C4-2B (cell line): ENCODE results near the gene ZNG1A.
"Not testable (repeated sequence)": the region's sequence is repeated elsewhere in the genome, so short reads cannot be mapped to it uniquely, and the experiment has no call there.

Experiments used
- H3K27ac ChIP-seq: fragments of 450-650 bp; 2 replicates; pipeline ENCODE4 v1.5.1; 2017
- CTCF ChIP-seq: fragments of 450-650 bp; conservative IDR thresholded peaks from 2 replicates; pipeline ENCODE4 v1.5.1; 2017; ENCODE audit warnings: mild to moderate bottlenecking
- ZFX ChIP-seq: fragments of 450-650 bp; IDR thresholded peaks from 2 replicates; pipeline ENCODE4 v1.6.1; 2017

ZNG1A gene

DNA sequence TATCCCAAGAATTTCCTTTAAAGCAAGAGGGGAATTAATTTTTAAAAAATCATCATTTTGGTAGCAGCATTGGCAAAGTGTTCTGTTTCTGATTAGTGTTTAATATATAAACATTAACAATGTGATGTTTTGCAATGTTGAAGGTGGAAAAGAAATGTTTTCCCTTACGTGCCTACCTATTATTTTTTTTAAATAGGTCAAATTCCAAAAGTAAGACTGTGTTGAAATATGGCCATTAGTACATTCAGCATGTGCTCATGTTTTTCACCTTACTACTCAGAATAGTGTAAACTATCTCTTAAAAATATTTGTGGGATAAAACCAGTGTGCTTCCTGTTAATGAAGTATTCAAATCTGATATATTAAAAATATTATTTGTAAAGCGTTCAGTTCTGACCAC is 39.1 kb upstream of the ZNG1A start:
- H3K27ac ChIP-seq, result no peak overlapping the region
- TF ChIP-seq ZFX (no peak), CTCF (no peak)

DNA sequence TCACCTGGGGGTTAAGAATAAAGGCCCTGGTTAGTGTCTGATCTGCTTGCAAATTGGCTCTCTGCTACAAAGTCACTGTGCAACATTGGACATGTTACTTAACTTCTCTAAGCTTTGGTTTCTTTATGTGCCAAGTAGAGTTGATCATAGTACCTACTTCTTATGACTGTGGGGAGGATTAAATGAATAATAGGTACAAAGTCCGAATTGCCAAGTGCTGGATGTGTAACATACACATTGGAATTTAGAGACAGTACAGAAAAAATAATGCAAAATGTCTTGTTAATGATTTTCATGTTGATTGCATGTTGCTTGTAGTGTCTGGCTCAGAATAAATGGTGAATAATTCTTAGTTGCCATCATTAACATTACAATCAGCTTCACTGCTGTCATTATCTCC is 38.0 kb upstream of the ZNG1A start:
- TF ChIP-seq ZFX (no peak), CTCF (no peak)

GRCh38 chr9:215631-216155 is 36.8 kb upstream of the ZNG1A start:
- TF ChIP-seq ZFX (no peak), CTCF (no peak)
- no peak overlapping the region for H3K27ac ChIP-seq

More for the DNA sequence above, 38.0 kb upstream of the ZNG1A start:
- no peak overlapping the region for H3K27ac ChIP-seq

DNA sequence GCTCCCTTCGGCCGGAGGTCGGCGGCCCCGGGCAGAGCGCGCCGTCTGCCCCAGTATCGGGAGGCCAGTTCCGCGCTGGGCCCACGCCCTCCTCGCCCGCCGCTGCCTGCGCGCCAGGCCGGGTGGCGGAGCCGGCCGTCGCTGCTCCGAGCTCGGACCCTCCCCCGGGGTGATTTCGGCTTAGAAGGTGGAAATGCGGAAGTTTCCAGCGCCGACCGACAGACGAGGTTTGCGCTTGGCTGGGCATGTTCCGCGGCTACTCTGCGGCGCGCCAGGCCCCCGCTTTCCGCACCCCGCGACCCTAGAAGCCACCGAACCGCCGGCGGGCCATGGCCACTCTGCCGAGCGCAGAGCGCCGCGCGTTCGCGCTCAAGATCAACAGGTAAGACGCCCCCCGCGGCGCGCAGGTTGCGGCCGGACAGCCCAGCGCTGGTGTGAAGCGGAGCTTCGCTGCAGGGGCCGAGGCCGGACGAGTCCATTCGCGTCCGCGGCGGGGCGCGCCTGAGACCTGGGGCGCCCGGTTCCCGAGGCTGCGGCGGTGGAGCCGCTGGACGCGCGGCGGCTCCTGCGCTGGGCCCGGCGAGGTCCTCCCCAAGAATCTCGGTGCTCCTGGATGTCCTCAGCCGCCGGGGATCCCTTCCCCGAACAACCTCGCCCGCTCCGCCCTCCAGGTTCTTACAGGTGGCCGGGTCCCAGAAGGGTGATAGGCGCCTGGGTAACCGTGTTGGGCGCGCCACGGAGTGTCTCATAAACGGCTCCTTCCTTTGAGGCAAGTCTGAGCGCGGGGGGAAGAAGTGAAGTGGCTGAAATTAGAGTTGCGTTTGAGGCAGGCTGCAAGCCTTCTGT is 36.0 kb upstream of the ZNG1A start, which contains the start of gene DOCK8:
TSS of gene DOCK8 (plus strand) at position 218 of the 846 bp plus-strand sequence. CDS start at position 330, 112 bp downstream.
- no peak within 1 kb of the TSS for H3K27ac ChIP-seq
- TF ChIP-seq ZFX (no peak), CTCF (peak; percentile 22)

DNA sequence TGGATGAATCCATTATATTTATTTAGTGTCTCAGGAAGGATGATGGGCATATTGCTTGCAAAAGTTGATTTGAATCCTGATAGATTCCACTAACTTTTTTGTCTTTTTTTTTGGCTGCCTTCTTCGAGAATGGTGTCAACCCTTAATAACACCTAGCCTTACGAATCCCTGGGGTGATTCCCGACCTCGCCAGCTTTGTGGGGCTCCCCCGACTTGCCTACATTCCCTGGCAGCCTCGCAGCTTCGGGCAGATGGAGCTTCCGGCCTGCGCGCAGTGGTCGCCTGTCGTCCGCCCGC is 35.4 kb upstream of the ZNG1A start:
- H3K27ac ChIP-seq, result no peak overlapping the region
- TF ChIP-seq CTCF (no peak), ZFX (no peak)

- H3K27ac ChIP-seq, result not testable (repeated sequence)
These were observed 35.0 kb upstream of the ZNG1A start for GRCh38 chr9:213901-214300.

GRCh38 chr9:212297-212696 is 33.4 kb upstream of the ZNG1A start:
- TF ChIP-seq ZFX (no peak), CTCF (no peak)
- H3K27ac ChIP-seq, result no peak overlapping the region

DNA sequence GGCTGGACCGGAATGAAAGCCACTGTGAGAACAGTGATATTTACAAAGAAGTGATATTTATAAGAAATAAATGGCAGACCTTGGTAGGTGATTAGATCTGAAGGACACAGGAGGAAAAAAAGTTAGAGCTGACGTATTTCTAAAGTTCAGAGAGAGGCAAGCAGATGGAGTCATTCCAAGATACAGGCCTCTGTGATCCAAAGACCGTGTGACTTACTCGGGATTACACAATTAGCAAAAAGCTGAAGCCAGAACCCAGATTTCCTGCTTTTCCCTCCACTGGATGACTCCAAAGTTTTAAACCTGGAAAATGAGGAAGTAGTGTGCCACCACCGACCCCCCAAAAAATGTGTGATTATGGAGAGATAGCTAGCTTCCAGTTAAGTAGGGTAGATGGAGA is 32.7 kb upstream of the ZNG1A start:
- TF ChIP-seq CTCF (no peak), ZFX (no peak)
- no peak overlapping the region for H3K27ac ChIP-seq
